Body of pancreas (tissue), 4 donors: ENCODE data around the gene RPL10A.

Experiments used
- CTCF ChIP-seq, 7 experiments: fragments of 450-650 bp in 4 of 7; fragments of 200-600 bp in 3 of 7; sonication (generic) in 3 of 7; IDR thresholded peaks; one replicate each; pipeline ENCODE4 v1.5.1; 2016 to 2019; ENCODE audit warnings: antibody characterized with exemption in 7 of 7
- POLR2A ChIP-seq, 3 donors: fragments of 450-650 bp; IDR thresholded peaks; one replicate each; pipeline ENCODE4 v1.6.1; 2016; ENCODE audit warnings: antibody characterized with exemption in 3 of 3, mild to moderate bottlenecking in 2 of 3

- TF ChIP-seq CTCF (IDR thresholded peaks at IDR 0.05) (no peak), POLR2A (IDR thresholded peaks at IDR 0.05) (no peak)
Measured at GRCh38 chr6:35510916-35511561, 42.8 kb downstream of the RPL10A start.
